ENCODE data around the gene MTG2. TPM values are rescaled to one million over a fixed set of nuclear protein-coding genes. Genes with fewer than 3 reads are reported as not detected.

Gene MTG2
- total RNA-seq, 1 donor from 2014 or later: 24.0 TPM

GRCh38 chr20:62186887-62187866 lies 4.3 kb downstream of the MTG2 start:
- no peak overlapping the region for H3K4me3 ChIP-seq (ENCODE audit: low read depth, low read length)

GRCh38 chr20:62190639-62191411 lies 8.0 kb downstream of the MTG2 start:
- no peaks in the 10 kb centered on the region for H3K27me3 ChIP-seq (ENCODE audit: control insufficient read depth, insufficient read depth, low read length)
- peaks cover 6% of the 10 kb centered on the region for H3K36me3 ChIP-seq (ENCODE audit: control insufficient read depth, insufficient read depth, low read length)
- TF ChIP-seq CTCF (IDR thresholded peaks at IDR 0.05; ENCODE audit: insufficient read depth, low read length, severe bottlenecking): no peak
- FAIRE-seq (no peak), DNase-seq (ENCODE audit: low read depth) (no peak)
- no peak overlapping the region for H3K4me3 ChIP-seq (ENCODE audit: low read depth, low read length)

More at GRCh38 chr20:62186887-62187866, 4.3 kb downstream of the MTG2 start:
- no peaks in the 10 kb centered on the region for H3K27me3 ChIP-seq (ENCODE audit: control insufficient read depth, insufficient read depth, low read length)
- FAIRE-seq: no peak
- peaks cover 1% of the 10 kb centered on the region for H3K36me3 ChIP-seq (ENCODE audit: control insufficient read depth, insufficient read depth, low read length)
- no peak for TF ChIP-seq CTCF (IDR thresholded peaks at IDR 0.05; ENCODE audit: insufficient read depth, low read length, severe bottlenecking)
- DNase-seq (ENCODE audit: low read depth): no peak

GRCh38 chr20:62191781-62192559 lies 9.1 kb downstream of the MTG2 start:
- H3K27me3 ChIP-seq (ENCODE audit: control insufficient read depth, insufficient read depth, low read length): no peaks in the 10 kb centered on the region
- peaks cover 6% of the 10 kb centered on the region for H3K36me3 ChIP-seq (ENCODE audit: control insufficient read depth, insufficient read depth, low read length)
- H3K4me3 ChIP-seq (ENCODE audit: low read depth, low read length): no peak overlapping the region
- FAIRE-seq (no peak), DNase-seq (ENCODE audit: low read depth) (no peak)
- TF ChIP-seq CTCF (IDR thresholded peaks at IDR 0.05; ENCODE audit: insufficient read depth, low read length, severe bottlenecking): no peak

GRCh38 chr20:62192635-62193034 lies 9.8 kb downstream of the MTG2 start:
- H3K36me3 ChIP-seq (ENCODE audit: control insufficient read depth, insufficient read depth, low read length): peaks cover 8% of the 10 kb centered on the region
- DNase-seq (ENCODE audit: low read depth) (no peak), FAIRE-seq (no peak)
- TF ChIP-seq CTCF (IDR thresholded peaks at IDR 0.05; ENCODE audit: insufficient read depth, low read length, severe bottlenecking): no peak
- no peak overlapping the region for H3K4me3 ChIP-seq (ENCODE audit: low read depth, low read length)
- H3K27me3 ChIP-seq (ENCODE audit: control insufficient read depth, insufficient read depth, low read length): no peaks in the 10 kb centered on the region

- Histone ChIP-seq H3K36me3 (ENCODE audit: control insufficient read depth, insufficient read depth, low read length) (peaks cover 14% of the 10 kb centered on the region), H3K27me3 (ENCODE audit: control insufficient read depth, insufficient read depth, low read length) (no peaks in the 10 kb centered on the region), H3K4me3 (ENCODE audit: low read depth, low read length) (no peak overlapping the region)
- no peak for FAIRE-seq
- no peak for DNase-seq (ENCODE audit: low read depth)
- no peak for TF ChIP-seq CTCF (IDR thresholded peaks at IDR 0.05; ENCODE audit: insufficient read depth, low read length, severe bottlenecking)
Observed at GRCh38 chr20:62193079-62194025, 10.5 kb downstream of the MTG2 start.

Measured in bronchial epithelial cell (primary cell).